HEK293T (cell line): ENCODE data around the gene SEMA3A.

Experiments
- BHLHE40 ChIP-seq: fragments of 450-650 bp; IDR thresholded peaks from 2 replicates; pipeline ENCODE4 v1.6.1; 2016; ENCODE audit warnings: mild to moderate bottlenecking, moderate library complexity, borderline replicate concordance
- CTBP1 ChIP-seq: fragments of 450-650 bp; IDR thresholded peaks from 2 replicates; pipeline ENCODE4 v1.6.1; 2016; ENCODE audit warnings: borderline replicate concordance
- ELF4 ChIP-seq: fragments of 450-650 bp; IDR thresholded peaks from 2 replicates; pipeline ENCODE4 v1.6.1; 2017; ENCODE audit warnings: antibody characterized with exemption
- FOXK2 ChIP-seq: fragments of 450-650 bp; IDR thresholded peaks from 2 replicates; pipeline ENCODE4 v1.6.1; 2016; ENCODE audit warnings: mild to moderate bottlenecking
- FOXM1 ChIP-seq: fragments of 450-650 bp; IDR thresholded peaks from 2 replicates; pipeline ENCODE4 v1.6.1; 2017; ENCODE audit warnings: mild to moderate bottlenecking, borderline replicate concordance
- SP1 ChIP-seq: fragments of 450-650 bp; IDR thresholded peaks from 2 replicates; pipeline ENCODE4 v1.6.1; 2017
- SUZ12 ChIP-seq: fragments of 450-650 bp; IDR thresholded peaks from 2 replicates; pipeline ENCODE4 v1.6.1; 2016; ENCODE audit warnings: mild to moderate bottlenecking
- ZNF384 ChIP-seq: fragments of 450-650 bp; IDR thresholded peaks from 2 replicates; pipeline ENCODE4 v1.6.1; 2016
- TF ChIP-seq, protein P1 (sequence below): fragments of 450-650 bp; IDR thresholded peaks from 2 replicates; pipeline ENCODE4 v1.6.1; 2016

DNA sequence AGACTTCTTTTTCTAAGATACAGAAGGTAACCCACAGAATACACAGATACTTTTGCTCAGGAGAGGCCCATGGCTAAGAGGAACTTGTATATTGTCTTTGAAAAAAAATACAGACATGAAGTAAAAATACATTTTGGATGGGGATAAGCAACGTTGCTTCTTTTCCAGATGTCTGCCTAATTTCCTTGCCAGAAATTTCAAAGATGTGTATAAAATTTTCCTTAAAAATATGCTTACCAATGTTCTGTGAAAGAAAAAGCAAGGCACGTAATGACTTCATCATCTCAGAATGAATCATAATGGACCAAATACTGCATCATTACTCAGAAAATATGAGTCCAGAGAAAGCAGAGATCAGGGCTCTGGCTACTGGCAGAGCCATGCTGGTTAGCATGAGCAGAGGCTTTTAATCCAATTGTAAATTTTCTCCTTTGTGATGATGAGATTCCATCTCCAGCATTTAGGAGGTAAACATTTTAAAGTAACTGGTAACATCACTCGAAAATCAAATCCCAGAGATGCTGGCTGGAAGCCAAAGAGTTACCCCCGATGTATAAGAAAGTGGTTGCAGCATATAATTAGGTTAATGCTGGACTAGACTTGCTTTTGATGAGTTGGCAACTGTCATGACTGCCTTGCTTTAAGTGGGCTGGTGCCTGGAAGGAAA lies 272.5 kb downstream of the SEMA3A start:
- TF ChIP-seq BHLHE40 (no peak), ZNF384 (no peak), SUZ12 (no peak), CTBP1 (no peak), FOXM1 (no peak), FOXK2 (no peak), ELF4 (no peak), SP1 (no peak)
- TF ChIP-seq, protein P1, sequence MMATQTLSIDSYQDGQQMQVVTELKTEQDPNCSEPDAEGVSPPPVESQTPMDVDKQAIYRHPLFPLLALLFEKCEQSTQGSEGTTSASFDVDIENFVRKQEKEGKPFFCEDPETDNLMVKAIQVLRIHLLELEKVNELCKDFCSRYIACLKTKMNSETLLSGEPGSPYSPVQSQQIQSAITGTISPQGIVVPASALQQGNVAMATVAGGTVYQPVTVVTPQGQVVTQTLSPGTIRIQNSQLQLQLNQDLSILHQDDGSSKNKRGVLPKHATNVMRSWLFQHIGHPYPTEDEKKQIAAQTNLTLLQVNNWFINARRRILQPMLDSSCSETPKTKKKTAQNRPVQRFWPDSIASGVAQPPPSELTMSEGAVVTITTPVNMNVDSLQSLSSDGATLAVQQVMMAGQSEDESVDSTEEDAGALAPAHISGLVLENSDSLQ, result no peak
